Inflammatory macrophage treated with lipopolysaccharide for 4 hours (primary cell): Measurements from ENCODE around the gene PDPK1.
"Not testable (repeated sequence)": the region's sequence is repeated elsewhere in the genome, so short reads cannot be mapped to it uniquely, and the experiment has no call there.

Source experiments
- DNase-seq: peaks from one replicate; pipeline ENCODE4 v3.0.0-alpha.2; 2020

Gene PDPK1

GRCh38 chr16:2550283-2550878, 12.6 kb downstream of the PDPK1 start:
- not testable (repeated sequence) for DNase-seq

GRCh38 chr16:2551420-2551889, 13.6 kb downstream of the PDPK1 start:
- DNase-seq, result peak; percentile 26

- not testable (repeated sequence) for DNase-seq
Measured at GRCh38 chr16:2554709-2555425, 17.0 kb downstream of the PDPK1 start.

GRCh38 chr16:2557150-2557549, 19.3 kb downstream of the PDPK1 start:
- DNase-seq, result not testable (repeated sequence)

- DNase-seq, result not testable (repeated sequence)
Measured at GRCh38 chr16:2560131-2560797, 22.4 kb downstream of the PDPK1 start.

GRCh38 chr16:2560798-2561133, 22.9 kb downstream of the PDPK1 start:
- not testable (repeated sequence) for DNase-seq

GRCh38 chr16:2567506-2567905, 29.7 kb downstream of the PDPK1 start:
- DNase-seq, result not testable (repeated sequence)

GRCh38 chr16:2568573-2568972, 30.8 kb downstream of the PDPK1 start:
- DNase-seq, result not testable (repeated sequence)

GRCh38 chr16:2572704-2573103, 34.9 kb downstream of the PDPK1 start:
- DNase-seq, result not testable (repeated sequence)

- DNase-seq, result not testable (repeated sequence)
Measured at GRCh38 chr16:2575839-2576238, 38.0 kb downstream of the PDPK1 start.

- DNase-seq, result not testable (repeated sequence)
Measured at GRCh38 chr16:2577044-2577443, 39.2 kb downstream of the PDPK1 start.

- DNase-seq, result not testable (repeated sequence)
Measured at GRCh38 chr16:2578905-2579304, 41.1 kb downstream of the PDPK1 start.

GRCh38 chr16:2580143-2580542, 42.3 kb downstream of the PDPK1 start:
- not testable (repeated sequence) for DNase-seq

GRCh38 chr16:2580818-2581217, 43.0 kb downstream of the PDPK1 start:
- not testable (repeated sequence) for DNase-seq

GRCh38 chr16:2584729-2585650, 47.2 kb downstream of the PDPK1 start:
- no peak for DNase-seq

- DNase-seq, result no peak
Measured at GRCh38 chr16:2585651-2586081, 47.8 kb downstream of the PDPK1 start.

GRCh38 chr16:2586241-2586640, 48.4 kb downstream of the PDPK1 start:
- DNase-seq, result no peak

- no peak for DNase-seq
Measured at GRCh38 chr16:2586901-2587480, 49.2 kb downstream of the PDPK1 start.

GRCh38 chr16:2587891-2588565, 50.2 kb downstream of the PDPK1 start:
- no peak for DNase-seq

- DNase-seq, result no peak
Measured at GRCh38 chr16:2591476-2592240, 53.8 kb downstream of the PDPK1 start.

- no peak for DNase-seq
Measured at GRCh38 chr16:2592786-2593185, 55.0 kb downstream of the PDPK1 start.
